Measurements from ENCODE around the gene ZNF236.
"Not testable (repeated sequence)": the region's sequence is repeated elsewhere in the genome, so short reads cannot be mapped to it uniquely, and the experiment has no call there.

GRCh38 chr18:77018650-77019049 is 196.3 kb downstream of the ZNF236 start:
- not testable (repeated sequence) for TF ChIP-seq CTCF (IDR thresholded peaks at IDR 0.05); ZFX (IDR thresholded peaks at IDR 0.05; ENCODE audit: borderline replicate concordance)

All from 22Rv1 (cell line).